ENCODE results near the gene KCTD8.
"Not testable (repeated sequence)": the region's sequence is repeated elsewhere in the genome, so short reads cannot be mapped to it uniquely, and the experiment has no call there.

Gene KCTD8

GRCh38 chr4:44181491-44182349, 266.9 kb downstream of the KCTD8 start:
- H3K27ac ChIP-seq, H3K4me3 ChIP-seq: not testable (repeated sequence)

GRCh38 chr4:44167766-44168165, 280.8 kb downstream of the KCTD8 start:
- H3K27ac ChIP-seq, H3K4me3 ChIP-seq: not testable (repeated sequence)

GRCh38 chr4:44165938-44166337, 282.7 kb downstream of the KCTD8 start:
- Histone ChIP-seq H3K27ac (no peak overlapping the region), H3K4me3 (no peak overlapping the region)

- no peak overlapping the region for H3K27ac ChIP-seq
Measured at GRCh38 chr4:44162538-44163270, 285.9 kb downstream of the KCTD8 start.

GRCh38 chr4:44161756-44162155, 286.9 kb downstream of the KCTD8 start:
- Histone ChIP-seq H3K4me3 (no peak overlapping the region), H3K27ac (no peak overlapping the region)

More at GRCh38 chr4:44162538-44163270, 285.9 kb downstream of the KCTD8 start:
- H3K4me3 ChIP-seq = no peak overlapping the region

- no peak overlapping the region for H3K27ac ChIP-seq
- no peak overlapping the region for H3K4me3 ChIP-seq
Measured at GRCh38 chr4:44160776-44161367, 287.7 kb downstream of the KCTD8 start.

GRCh38 chr4:44159991-44160390, 288.6 kb downstream of the KCTD8 start:
- Histone ChIP-seq H3K27ac (no peak overlapping the region), H3K4me3 (no peak overlapping the region)

GRCh38 chr4:44157611-44158277, 290.9 kb downstream of the KCTD8 start:
- no peak overlapping the region for H3K27ac ChIP-seq
- H3K4me3 ChIP-seq = no peak overlapping the region

- no peak overlapping the region for H3K4me3 ChIP-seq
- H3K27ac ChIP-seq = no peak overlapping the region
Measured at GRCh38 chr4:44150091-44150576, 298.5 kb downstream of the KCTD8 start.

- H3K4me3 ChIP-seq = no peak overlapping the region
- H3K27ac ChIP-seq = no peak overlapping the region
Measured at GRCh38 chr4:44149282-44149681, 299.3 kb downstream of the KCTD8 start.

GRCh38 chr4:44147571-44148075, 301.0 kb downstream of the KCTD8 start:
- H3K4me3 ChIP-seq = no peak overlapping the region
- no peak overlapping the region for H3K27ac ChIP-seq

- no peak overlapping the region for H3K27ac ChIP-seq
- no peak overlapping the region for H3K4me3 ChIP-seq
Measured at GRCh38 chr4:44146516-44146915, 302.1 kb downstream of the KCTD8 start.

GRCh38 chr4:44145868-44146267, 302.7 kb downstream of the KCTD8 start:
- no peak overlapping the region for H3K27ac ChIP-seq
- no peak overlapping the region for H3K4me3 ChIP-seq

- Histone ChIP-seq H3K27ac (no peak overlapping the region), H3K4me3 (no peak overlapping the region)
Measured at GRCh38 chr4:44132526-44132925, 316.1 kb downstream of the KCTD8 start.

Measured in skin epidermis (tissue), 12 donors.